Measurements from ENCODE around the gene ALDH7A1.

The ALDH7A1 gene

DNA sequence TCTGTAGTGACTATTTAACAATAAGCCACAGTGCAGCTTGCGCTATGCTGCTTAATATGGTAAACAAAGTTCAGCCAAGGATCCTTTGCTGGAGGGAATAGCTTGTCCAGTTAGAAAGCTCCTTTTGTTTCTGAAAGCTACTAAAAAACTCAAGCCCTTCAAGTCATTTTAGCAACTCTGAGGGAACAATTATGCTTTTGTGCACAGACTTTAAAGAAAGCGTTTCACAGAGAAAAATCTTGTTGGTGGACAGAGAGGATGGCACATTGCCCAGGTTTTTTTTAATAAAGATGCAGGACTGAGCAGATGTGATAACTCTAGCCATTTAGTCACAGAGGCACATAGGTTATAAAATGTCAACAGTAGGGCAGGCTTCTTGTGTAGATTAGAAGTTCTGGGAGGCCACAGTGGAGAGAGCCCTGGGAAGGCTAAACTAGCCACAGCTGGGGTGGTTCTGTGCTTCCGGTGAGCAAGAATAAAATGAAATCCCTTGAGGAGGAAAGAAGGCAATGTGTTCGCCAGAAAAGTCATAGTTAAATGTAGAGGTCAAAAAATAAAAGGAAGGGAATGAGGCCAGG lies 63.4 kb downstream of the ALDH7A1 start:
- Histone ChIP-seq H2AFZ (ENCODE audit: low read depth, low read length, severe bottlenecking) (no peak overlapping the region), H3K27me3 (ENCODE audit: low read length) (no peaks in the 10 kb centered on the region), H3K4me3 (ENCODE audit: insufficient read depth, low read length, poor library complexity, severe bottlenecking) (no peak overlapping the region), H3K4me2 (ENCODE audit: low read depth, low read length, poor library complexity, severe bottlenecking) (no peak overlapping the region), H3K27ac (ENCODE audit: low read depth, low read length) (no peak overlapping the region), H3K79me2 (ENCODE audit: insufficient read depth, low read length) (no peaks in the 10 kb centered on the region), H3K9me3 (ENCODE audit: insufficient read depth, low read length) (no peaks in the 10 kb centered on the region), H3K9ac (ENCODE audit: low read length) (no peak overlapping the region), H3K36me3 (ENCODE audit: low read length) (no peaks in the 10 kb centered on the region), H3K9me2 (replicated peaks; ENCODE audit: insufficient read depth, low read length) (no peaks in the 10 kb centered on the region), H3F3A (ENCODE audit: insufficient read depth) (no peaks in the 10 kb centered on the region), H4K20me1 (ENCODE audit: low read depth, low read length) (no peaks in the 10 kb centered on the region)
- TF ChIP-seq EZH2phosphoT487 (conservative IDR thresholded peaks at IDR 0.05; ENCODE audit: low read length) = no peak
- TF ChIP-seq, protein P1, sequence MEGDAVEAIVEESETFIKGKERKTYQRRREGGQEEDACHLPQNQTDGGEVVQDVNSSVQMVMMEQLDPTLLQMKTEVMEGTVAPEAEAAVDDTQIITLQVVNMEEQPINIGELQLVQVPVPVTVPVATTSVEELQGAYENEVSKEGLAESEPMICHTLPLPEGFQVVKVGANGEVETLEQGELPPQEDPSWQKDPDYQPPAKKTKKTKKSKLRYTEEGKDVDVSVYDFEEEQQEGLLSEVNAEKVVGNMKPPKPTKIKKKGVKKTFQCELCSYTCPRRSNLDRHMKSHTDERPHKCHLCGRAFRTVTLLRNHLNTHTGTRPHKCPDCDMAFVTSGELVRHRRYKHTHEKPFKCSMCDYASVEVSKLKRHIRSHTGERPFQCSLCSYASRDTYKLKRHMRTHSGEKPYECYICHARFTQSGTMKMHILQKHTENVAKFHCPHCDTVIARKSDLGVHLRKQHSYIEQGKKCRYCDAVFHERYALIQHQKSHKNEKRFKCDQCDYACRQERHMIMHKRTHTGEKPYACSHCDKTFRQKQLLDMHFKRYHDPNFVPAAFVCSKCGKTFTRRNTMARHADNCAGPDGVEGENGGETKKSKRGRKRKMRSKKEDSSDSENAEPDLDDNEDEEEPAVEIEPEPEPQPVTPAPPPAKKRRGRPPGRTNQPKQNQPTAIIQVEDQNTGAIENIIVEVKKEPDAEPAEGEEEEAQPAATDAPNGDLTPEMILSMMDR (IDR thresholded peaks at IDR 0.05; ENCODE audit: insufficient read depth, low read length, poor library complexity, severe bottlenecking) = no peak

DNA sequence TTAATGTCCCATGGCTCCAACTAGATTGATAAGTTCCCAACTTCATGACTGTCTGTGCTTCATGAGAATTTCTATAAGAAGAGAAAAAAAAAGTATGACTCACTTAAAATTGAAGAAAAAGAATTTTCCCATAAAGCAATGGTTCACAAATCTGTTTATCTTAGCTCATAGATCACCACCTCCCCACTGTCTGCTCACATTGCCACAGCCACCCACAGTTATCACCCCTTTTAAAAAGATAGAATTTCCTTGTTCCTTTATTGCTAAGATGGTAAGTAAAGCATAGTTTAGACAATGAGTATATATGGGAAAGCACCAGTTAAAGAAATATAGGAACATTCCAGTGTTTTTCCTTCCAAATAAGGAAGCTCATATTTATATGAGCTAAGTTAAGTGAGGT lies 67.1 kb downstream of the ALDH7A1 start:
- Histone ChIP-seq H3F3A (ENCODE audit: insufficient read depth) (no peaks in the 10 kb centered on the region), H3K9me2 (replicated peaks; ENCODE audit: insufficient read depth, low read length) (no peaks in the 10 kb centered on the region), H3K4me2 (ENCODE audit: low read depth, low read length, poor library complexity, severe bottlenecking) (no peak overlapping the region), H3K4me3 (ENCODE audit: insufficient read depth, low read length, poor library complexity, severe bottlenecking) (no peak overlapping the region), H3K9me3 (ENCODE audit: insufficient read depth, low read length) (no peaks in the 10 kb centered on the region), H2AFZ (ENCODE audit: low read depth, low read length, severe bottlenecking) (no peak overlapping the region), H3K27ac (ENCODE audit: low read depth, low read length) (no peak overlapping the region), H3K36me3 (ENCODE audit: low read length) (no peaks in the 10 kb centered on the region), H3K9ac (ENCODE audit: low read length) (no peak overlapping the region), H4K20me1 (ENCODE audit: low read depth, low read length) (no peaks in the 10 kb centered on the region), H3K27me3 (ENCODE audit: low read length) (no peaks in the 10 kb centered on the region), H3K79me2 (ENCODE audit: insufficient read depth, low read length) (no peaks in the 10 kb centered on the region)
- no peak for TF ChIP-seq EZH2phosphoT487 (conservative IDR thresholded peaks at IDR 0.05; ENCODE audit: low read length)
- TF ChIP-seq, protein P1 (IDR thresholded peaks at IDR 0.05; ENCODE audit: insufficient read depth, low read length, poor library complexity, severe bottlenecking) = no peak

DNA sequence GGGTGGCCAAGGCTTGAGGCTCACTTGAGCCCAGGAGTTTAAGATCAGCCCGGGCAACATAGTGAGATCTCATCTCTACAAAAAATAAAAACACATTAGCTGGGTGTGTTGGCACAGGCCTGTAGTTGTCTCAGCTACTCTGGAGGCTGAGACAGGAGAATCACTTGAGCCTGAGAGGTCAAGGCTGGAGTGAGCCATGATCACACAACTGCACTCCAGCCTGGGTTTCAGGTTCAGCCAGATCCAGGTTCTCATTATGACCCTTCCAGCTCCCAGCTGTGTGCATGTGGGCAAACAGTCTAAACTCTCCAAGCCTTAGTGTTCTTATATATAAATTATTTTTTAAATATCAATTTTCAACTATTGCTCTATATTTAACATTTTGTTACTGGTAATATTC lies 67.9 kb downstream of the ALDH7A1 start:
- Histone ChIP-seq H3K9ac (ENCODE audit: low read length) (no peak overlapping the region), H3F3A (ENCODE audit: insufficient read depth) (no peaks in the 10 kb centered on the region), H2AFZ (ENCODE audit: low read depth, low read length, severe bottlenecking) (no peak overlapping the region), H3K27me3 (ENCODE audit: low read length) (no peaks in the 10 kb centered on the region), H3K9me2 (replicated peaks; ENCODE audit: insufficient read depth, low read length) (no peaks in the 10 kb centered on the region), H3K4me3 (ENCODE audit: insufficient read depth, low read length, poor library complexity, severe bottlenecking) (no peak overlapping the region), H3K79me2 (ENCODE audit: insufficient read depth, low read length) (no peaks in the 10 kb centered on the region), H3K9me3 (ENCODE audit: insufficient read depth, low read length) (no peaks in the 10 kb centered on the region), H3K4me2 (ENCODE audit: low read depth, low read length, poor library complexity, severe bottlenecking) (no peak overlapping the region), H3K27ac (ENCODE audit: low read depth, low read length) (no peak overlapping the region), H3K36me3 (ENCODE audit: low read length) (no peaks in the 10 kb centered on the region), H4K20me1 (ENCODE audit: low read depth, low read length) (no peaks in the 10 kb centered on the region)
- TF ChIP-seq EZH2phosphoT487 (conservative IDR thresholded peaks at IDR 0.05; ENCODE audit: low read length) = no peak
- TF ChIP-seq, protein P1 (IDR thresholded peaks at IDR 0.05; ENCODE audit: insufficient read depth, low read length, poor library complexity, severe bottlenecking) = no peak
